Panc1 (cell line): Measurements from ENCODE around the gene HYPK. TPM values are rescaled to one million over a fixed set of nuclear protein-coding genes. Genes with fewer than 3 reads are reported as not detected.
A peak's percentile ranks its signal among the peaks of the same experiment; 100 is the strongest.

Source experiments
- ATAC-seq: fragments of 200-7000 bp; cut with Tn5 transposase; 2 replicates; pipeline ENCODE4 v1.9.1; 2020; ENCODE audit warnings: mild to moderate bottlenecking, moderate library complexity
- BruUV-seq: library from RNA; stranded (reverse); fragments of 400-500 nt; replicated peaks from 2 replicates; lab custom pipeline; 2021; lab: Mats Ljungman, UMichigan
- CTCF ChIA-PET: fragments of 300-600 bp; sonication (Branson Sonifier 250); formaldehyde crosslinking; loops from one replicate; lab custom pipeline; 2022; ENCODE audit warnings: antibody characterized with exemption; lab: Charles Lee
- POLR2A ChIA-PET: fragments of 300-600 bp; sonication (Branson Sonifier 250); formaldehyde crosslinking; loops from one replicate; lab custom pipeline; 2022; ENCODE audit warnings: antibody characterized with exemption; lab: Charles Lee
- DNase-seq: peaks from one replicate; pipeline ENCODE4 v3.0.0-alpha.2; 2010; ENCODE audit warnings: low read depth, low spot score
- H3K27ac ChIP-seq: 2 replicates; pipeline ENCODE4 v1.5.1; 2011; ENCODE audit warnings: mild to moderate bottlenecking, low read length, inconsistent platforms
- H3K27me3 ChIP-seq: fragments of 200-500 bp; sonication (Bioruptor generic); 2 replicates; pipeline ENCODE4 v1.6.0; 2014; ENCODE audit warnings: low read length, inconsistent platforms; ENCODE audit not compliant: control insufficient read depth, insufficient read depth
- H3K36me3 ChIP-seq: fragments of 200-500 bp; sonication (Bioruptor generic); 2 replicates; pipeline ENCODE4 v1.5.1; 2014; ENCODE audit warnings: inconsistent platforms, mild to moderate bottlenecking, low read length, moderate library complexity; ENCODE audit not compliant: control insufficient read depth, insufficient read depth
- H3K4me1 ChIP-seq: 2 replicates; pipeline ENCODE4 v1.5.1; 2011; ENCODE audit warnings: inconsistent platforms, mild to moderate bottlenecking, low read length, moderate library complexity; ENCODE audit not compliant: control insufficient read depth, insufficient read depth
- H3K4me3 ChIP-seq, 2 experiments: 2 replicates each; pipeline ENCODE4 v1.5.1; 2011 to 2012; ENCODE audit warnings: low read depth in 2 of 2, low read length in 2 of 2, mild to moderate bottlenecking in 2 of 2, inconsistent platforms in 1 of 2, moderate library complexity in 1 of 2
- H3K9me3 ChIP-seq: fragments of 200-500 bp; sonication (Bioruptor generic); 2 replicates; pipeline ENCODE4 v1.5.1; 2014; ENCODE audit warnings: low read depth, mild to moderate bottlenecking, inconsistent platforms, low read length, moderate library complexity; ENCODE audit not compliant: control insufficient read depth, insufficient read depth
- CTCF ChIP-seq: fragments of 450-650 bp; IDR thresholded peaks from 2 replicates; pipeline ENCODE4 v1.5.1; 2017; ENCODE audit warnings: mild to moderate bottlenecking
- POLR2AphosphoS5 ChIP-seq: IDR thresholded peaks from 2 replicates; pipeline ENCODE4 v1.6.1; 2012; ENCODE audit warnings: mild to moderate bottlenecking, low read depth, low read length, moderate library complexity
- REST ChIP-seq, 2 experiments: IDR thresholded peaks; 2 replicates each; pipeline ENCODE4 v1.6.1; 2011 to 2012; ENCODE audit warnings: low read depth in 2 of 2, control low read depth in 1 of 2, low read length in 1 of 2, mild to moderate bottlenecking in 1 of 2, moderate library complexity in 1 of 2; ENCODE audit not compliant: insufficient read depth in 1 of 2
- SIN3A ChIP-seq: IDR thresholded peaks from 2 replicates; pipeline ENCODE4 v1.6.1; 2012; ENCODE audit warnings: low read depth, mild to moderate bottlenecking, low read length, moderate library complexity, borderline replicate concordance; ENCODE audit not compliant: insufficient read depth
- TCF7L2 ChIP-seq: IDR thresholded peaks from 2 replicates; pipeline ENCODE4 v1.6.1; 2011; ENCODE audit warnings: mild to moderate bottlenecking, low read depth, low read length, inconsistent platforms
- in situ Hi-C: cut with HindIII; loops from 2 replicates; pipeline ENCODE4 v1.10.0; 2016; ENCODE audit warnings: low sequenced_read_pairs, low pct_unique_long_range_greater_than_20kb
- intact Hi-C: fragments of 100-400 bp; cut with micrococcal nuclease; formaldehyde crosslinking; loops from one replicate; pipeline ENCODE4 v1.10.0; 2022; ENCODE audit not compliant: unreplicated experiment
- total RNA-seq: library from RNA; stranded (reverse); gene quantifications from one replicate; pipeline ENCODE4 v1.2.1, GENCODE V29; 2021; ENCODE audit not compliant: unreplicated experiment

Gene HYPK
- total RNA-seq, 1 experiment from 2014 or later, result 24.8 TPM

GRCh38 chr15:43775411-43775965 is 24.9 kb upstream of the HYPK start:
- intact Hi-C loops (no loop called here), in situ Hi-C loops (no loop called here)
- no peaks in the 10 kb centered on the region for H3K27me3 ChIP-seq
- no peak overlapping the region for H3K27ac ChIP-seq
- POLR2A ChIA-PET, result no interaction called here
- CTCF ChIA-PET, result interaction anchor here (0.7 kb wide), 1 partner anchor 466 kb away, joined by 3 read pairs; no protein-coding TSS in a partner anchor
- ATAC-seq, result peak; percentile 62
- TF ChIP-seq POLR2AphosphoS5, result peak; percentile 47
- TF ChIP-seq TCF7L2, result no peak
- TF ChIP-seq CTCF, result peak; percentile 82
- TF ChIP-seq SIN3A, result no peak
- TF ChIP-seq REST (IDR thresholded peaks at IDR 0.05; ENCODE audit: insufficient read depth in 1 of 2, low read depth in 2 of 2, low read length in 1 of 2), result no peak
- 0 out of 2 replicates have a peak, but pooled peaks cover 3% of the 10 kb centered on the region for H3K4me1 ChIP-seq
- H3K9me3 ChIP-seq, result no peaks in the 10 kb centered on the region
- H3K36me3 ChIP-seq, result peaks cover 15% of the 10 kb centered on the region
- peak; percentile 54 for DNase-seq
- TSS peak; percentile 54 for BruUV-seq
- peak overlapping the region; percentile 74 to 92 for H3K4me3 ChIP-seq

- intact Hi-C loops, result no loop called here
These were observed 24.2 kb upstream of the HYPK start for GRCh38 chr15:43776101-43776717.

More at GRCh38 chr15:43776101-43776717, 24.2 kb upstream of the HYPK start:
- BruUV-seq, result no TSS peak
- peak overlapping the region; percentile 48; the same call in 1 of the 2 replicates for H3K27ac ChIP-seq
- 0 out of 2 replicates have a peak, but pooled peaks cover 3% of the 10 kb centered on the region for H3K4me1 ChIP-seq
- H3K9me3 ChIP-seq, result no peaks in the 10 kb centered on the region
- H3K4me3 ChIP-seq, result peak overlapping the region; percentile 74 to 92
- ChIA-PET POLR2A (interaction anchor here (0.5 to 1.3 kb wide), 5 partner anchors 19 to 299 kb away, joined by 3 to 8 read pairs (median 4); partner anchors contain the start of gene PDIA3), CTCF (interaction anchor here (0.7 kb wide), 1 partner anchor 465 kb away, joined by 3 read pairs; no protein-coding TSS in a partner anchor)
- H3K36me3 ChIP-seq, result peaks cover 12% of the 10 kb centered on the region
- H3K27me3 ChIP-seq, result no peaks in the 10 kb centered on the region
- in situ Hi-C loops, result no loop called here
- DNase-seq (no peak), ATAC-seq (peak; percentile 26)
- TF ChIP-seq CTCF, result no peak
- no peak for TF ChIP-seq REST (IDR thresholded peaks at IDR 0.05; ENCODE audit: insufficient read depth in 1 of 2, low read depth in 2 of 2, low read length in 1 of 2)
- TF ChIP-seq SIN3A, result no peak
- TF ChIP-seq POLR2AphosphoS5, result no peak
- TF ChIP-seq TCF7L2, result no peak
